GM10248 (cell line): ENCODE measurements around the gene GLTP.

ENCODE experiments used
- CTCF ChIA-PET: fragments of 300-600 bp; sonication (Branson Sonifier 250); formaldehyde crosslinking; extraction: SDS; loops from one replicate; lab custom pipeline; 2021; ENCODE audit warnings: antibody characterized with exemption; lab: Yijun Ruan, JAX
- POLR2A ChIA-PET: fragments of 350-650 bp; sonication (Branson Sonifier 250); formaldehyde crosslinking; extraction: SDS; loops from one replicate; lab custom pipeline; 2020; ENCODE audit warnings: antibody characterized with exemption; lab: Yijun Ruan, JAX
- DNase-seq: peaks from one replicate; pipeline ENCODE4 v3.0.0; 2012; ENCODE audit errors: extremely low spot score
- CTCF ChIP-seq: IDR thresholded peaks from 2 replicates; pipeline ENCODE4 v1.5.1; 2012; ENCODE audit warnings: mild to moderate bottlenecking, low read depth; ENCODE audit errors: extremely low read depth, missing control alignments, control extremely low read depth

The GLTP gene

GRCh38 chr12:109845824-109846205 is 34.5 kb downstream of the GLTP start:
- ChIA-PET CTCF (interaction anchor here (0.7 to 6.2 kb wide), 47 partner anchors 10 to 776 kb away, joined by 3 to 85 read pairs (median 4); partner anchors contain the start of genes ARPC3, TCHP and TRPV4), POLR2A (no interaction called here)
- TF ChIP-seq CTCF = no peak
- no peak for DNase-seq

- ChIA-PET POLR2A (interaction anchor here (0.5 kb wide), 1 partner anchor 290 kb away, joined by 3 read pairs; no protein-coding TSS in a partner anchor), CTCF (interaction anchor here (0.6 to 6.2 kb wide), 54 partner anchors 10 to 777 kb away, joined by 3 to 85 read pairs (median 4); partner anchors contain the start of genes ARPC3, TCHP and TRPV4)
- TF ChIP-seq CTCF = peak; percentile 99
- peak; percentile 96 for DNase-seq
These were observed 35.1 kb downstream of the GLTP start for GRCh38 chr12:109844983-109845823.

GRCh38 chr12:109844091-109844490 is 36.2 kb downstream of the GLTP start:
- TF ChIP-seq CTCF = no peak
- no peak for DNase-seq
- ChIA-PET POLR2A (no interaction called here), CTCF (interaction anchor here (0.9 to 6.2 kb wide), 12 partner anchors 8 to 583 kb away, joined by 3 to 85 read pairs (median 9); no protein-coding TSS in a partner anchor)

- ChIA-PET POLR2A (no interaction called here), CTCF (interaction anchor here (1.9 to 6.2 kb wide), 5 partner anchors 10 to 244 kb away, joined by 4 to 85 read pairs (median 7); no protein-coding TSS in a partner anchor)
- TF ChIP-seq CTCF = no peak
- DNase-seq = no peak
These were observed 38.3 kb downstream of the GLTP start for GRCh38 chr12:109842021-109842420.

GRCh38 chr12:109841356-109841755 is 39.0 kb downstream of the GLTP start:
- no peak for TF ChIP-seq CTCF
- DNase-seq = no peak
- ChIA-PET POLR2A (no interaction called here), CTCF (interaction anchor here (1.4 to 6.2 kb wide), 6 partner anchors 11 to 370 kb away, joined by 3 to 85 read pairs (median 6); no protein-coding TSS in a partner anchor)

- TF ChIP-seq CTCF = no peak
- ChIA-PET POLR2A (no interaction called here), CTCF (interaction anchor here (1.4 to 6.2 kb wide), 4 partner anchors 17 to 369 kb away, joined by 3 to 85 read pairs (median 4); no protein-coding TSS in a partner anchor)
- DNase-seq = no peak
These were observed 39.9 kb downstream of the GLTP start for GRCh38 chr12:109840305-109841074.
